HG02884 (cell line): ENCODE results near the gene NRG3.

Experiments used
- ATAC-seq: cut with Tn5 transposase; IDR thresholded peaks from one replicate; pipeline ENCODE4 v1.9.1; 2021; ENCODE audit warnings: mild to moderate bottlenecking, moderate library complexity; ENCODE audit not compliant: unreplicated experiment

NRG3 gene

GRCh38 chr10:82453678-82454293, 578.8 kb downstream of the NRG3 start:
- no peak for ATAC-seq

- no peak for ATAC-seq
These were observed 588.0 kb downstream of the NRG3 start for GRCh38 chr10:82462910-82463551.

- no peak for ATAC-seq
These were observed 588.6 kb downstream of the NRG3 start for GRCh38 chr10:82463614-82464013.

GRCh38 chr10:82464191-82464818, 589.3 kb downstream of the NRG3 start:
- ATAC-seq = no peak

- no peak for ATAC-seq
These were observed 590.0 kb downstream of the NRG3 start for GRCh38 chr10:82464966-82465365.

- no peak for ATAC-seq
These were observed 593.5 kb downstream of the NRG3 start for GRCh38 chr10:82468453-82468852.

GRCh38 chr10:82472406-82473335, 597.7 kb downstream of the NRG3 start:
- no peak for ATAC-seq

GRCh38 chr10:82477776-82478175, 602.8 kb downstream of the NRG3 start:
- ATAC-seq = no peak

- no peak for ATAC-seq
These were observed 617.7 kb downstream of the NRG3 start for GRCh38 chr10:82492647-82493046.

- ATAC-seq = no peak
These were observed 621.1 kb downstream of the NRG3 start for GRCh38 chr10:82496114-82496513.

- ATAC-seq = no peak
These were observed 622.4 kb downstream of the NRG3 start for GRCh38 chr10:82497439-82497838.

- no peak for ATAC-seq
These were observed 624.0 kb downstream of the NRG3 start for GRCh38 chr10:82498976-82499375.

- ATAC-seq = no peak
These were observed 630.0 kb downstream of the NRG3 start for GRCh38 chr10:82505009-82505408.

- ATAC-seq = no peak
These were observed 631.8 kb downstream of the NRG3 start for GRCh38 chr10:82506680-82507376.

GRCh38 chr10:82515256-82515655, 640.3 kb downstream of the NRG3 start:
- ATAC-seq = no peak

- no peak for ATAC-seq
These were observed 654.1 kb downstream of the NRG3 start for GRCh38 chr10:82529062-82529461.

GRCh38 chr10:82535457-82535856, 660.5 kb downstream of the NRG3 start:
- ATAC-seq = no peak

GRCh38 chr10:82536668-82537067, 661.7 kb downstream of the NRG3 start:
- no peak for ATAC-seq

GRCh38 chr10:82538272-82538671, 663.3 kb downstream of the NRG3 start:
- no peak for ATAC-seq

- ATAC-seq = no peak
These were observed 668.6 kb downstream of the NRG3 start for GRCh38 chr10:82543631-82544030.

- ATAC-seq = no peak
These were observed 669.4 kb downstream of the NRG3 start for GRCh38 chr10:82544377-82544776.
